Heart left ventricle (tissue), 13 donors: ENCODE data around the gene KATNB1.

Experiments
- POLR2A ChIP-seq, 2 donors: fragments of 450-650 bp; IDR thresholded peaks; one replicate each; pipeline ENCODE4 v1.6.1; 2017; ENCODE audit warnings: antibody characterized with exemption in 2 of 2, mild to moderate bottlenecking in 2 of 2, moderate library complexity in 2 of 2
- TF ChIP-seq, protein P1 (sequence below), 12 donors: fragments of 200-600 bp; sonication (generic) in 4 of 12; IDR thresholded peaks; one replicate each; pipeline versions ENCODE4 v1.5.0 to v1.8.0; 2018 to 2022; ENCODE audit warnings: antibody characterized with exemption in 12 of 12, mild to moderate bottlenecking in 5 of 12
- donor health status: ischemic (EF 13 %, LVEDD 7.1; RV severe dilation, severe dysfunction).
- donor health status: DM: no; HTN: yes; CAD: no.
- donor health status: DM: no; HTN: no; CAD: no.
- donor health status: ischemic (EF 25% LVEDD 6.9; RV normal size, moderate dysfunction).
- donor health status: ischemic (EF 25% LVEDD 5.7; RV mildly dilated, moderate dysfunction).
- donor health status: ischemic (EF 35%, LVEDD 5.7; RV mildly dilated, moderate dysfunction).
- donor health status: nonischemic (EF 11% LVEDD 7.7; RV severe dilation, severe dysfunction).
- donor health status: DM: yes; HTN: yes; CAD: no.
- donor health status: PGD.
- donor health status: ischemic (EF 29% LVEDD 5.4; RV normal size, mild dysfunction).
- donor health status: nonischemic (EF 23%, LVEDD 6.1; RV moderate dilation, normal function).

DNA sequence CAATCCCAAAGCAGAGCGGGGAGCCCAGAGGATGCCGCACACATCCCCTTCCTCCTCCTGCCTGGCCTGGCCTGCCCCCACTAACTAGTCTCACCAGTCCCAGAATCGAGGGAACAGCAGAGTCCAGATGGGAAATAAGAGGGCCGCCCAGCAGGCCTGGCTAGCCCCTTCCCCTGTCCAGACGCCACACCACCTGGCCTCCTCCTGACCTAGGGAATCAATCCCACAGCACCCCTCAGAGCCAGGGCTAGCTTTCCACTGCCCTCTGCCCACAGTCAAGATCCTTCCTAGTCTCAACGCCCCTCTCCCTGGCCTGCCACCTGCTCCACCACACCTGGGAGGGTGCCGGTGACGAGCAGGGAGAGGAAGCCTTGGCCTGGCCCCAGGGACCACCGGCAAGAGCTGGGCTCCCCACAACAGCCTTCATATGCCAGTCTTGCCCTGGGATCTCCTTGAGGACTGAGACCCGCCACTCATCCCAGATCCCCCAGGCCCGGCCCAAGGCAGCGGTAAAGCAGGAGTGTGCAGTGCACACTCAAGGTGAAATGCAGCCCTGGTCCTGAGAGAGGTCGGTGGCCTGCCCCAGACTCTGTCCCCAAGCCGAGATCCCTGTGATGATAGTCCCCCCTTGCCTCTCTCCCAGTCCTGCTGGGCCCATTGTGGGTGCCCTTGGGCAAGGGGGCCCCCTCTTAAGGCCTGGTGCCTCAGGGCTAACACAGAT is 27.9 kb downstream of the KATNB1 start:
- TF ChIP-seq, protein P1, sequence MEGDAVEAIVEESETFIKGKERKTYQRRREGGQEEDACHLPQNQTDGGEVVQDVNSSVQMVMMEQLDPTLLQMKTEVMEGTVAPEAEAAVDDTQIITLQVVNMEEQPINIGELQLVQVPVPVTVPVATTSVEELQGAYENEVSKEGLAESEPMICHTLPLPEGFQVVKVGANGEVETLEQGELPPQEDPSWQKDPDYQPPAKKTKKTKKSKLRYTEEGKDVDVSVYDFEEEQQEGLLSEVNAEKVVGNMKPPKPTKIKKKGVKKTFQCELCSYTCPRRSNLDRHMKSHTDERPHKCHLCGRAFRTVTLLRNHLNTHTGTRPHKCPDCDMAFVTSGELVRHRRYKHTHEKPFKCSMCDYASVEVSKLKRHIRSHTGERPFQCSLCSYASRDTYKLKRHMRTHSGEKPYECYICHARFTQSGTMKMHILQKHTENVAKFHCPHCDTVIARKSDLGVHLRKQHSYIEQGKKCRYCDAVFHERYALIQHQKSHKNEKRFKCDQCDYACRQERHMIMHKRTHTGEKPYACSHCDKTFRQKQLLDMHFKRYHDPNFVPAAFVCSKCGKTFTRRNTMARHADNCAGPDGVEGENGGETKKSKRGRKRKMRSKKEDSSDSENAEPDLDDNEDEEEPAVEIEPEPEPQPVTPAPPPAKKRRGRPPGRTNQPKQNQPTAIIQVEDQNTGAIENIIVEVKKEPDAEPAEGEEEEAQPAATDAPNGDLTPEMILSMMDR (IDR thresholded peaks at IDR 0.05), result no peak
- no peak for TF ChIP-seq POLR2A (IDR thresholded peaks at IDR 0.05)
